Measurements from ENCODE around the gene RPAP3. TPM values are rescaled to one million over a fixed set of nuclear protein-coding genes. Genes with fewer than 3 reads are reported as not detected.
A peak's percentile ranks its signal among the peaks of the same experiment; 100 is the strongest.

RPAP3 gene
- total RNA-seq, 4 donors from 2014 or later = 11.7 to 25.5 (median 19.4) TPM

DNA sequence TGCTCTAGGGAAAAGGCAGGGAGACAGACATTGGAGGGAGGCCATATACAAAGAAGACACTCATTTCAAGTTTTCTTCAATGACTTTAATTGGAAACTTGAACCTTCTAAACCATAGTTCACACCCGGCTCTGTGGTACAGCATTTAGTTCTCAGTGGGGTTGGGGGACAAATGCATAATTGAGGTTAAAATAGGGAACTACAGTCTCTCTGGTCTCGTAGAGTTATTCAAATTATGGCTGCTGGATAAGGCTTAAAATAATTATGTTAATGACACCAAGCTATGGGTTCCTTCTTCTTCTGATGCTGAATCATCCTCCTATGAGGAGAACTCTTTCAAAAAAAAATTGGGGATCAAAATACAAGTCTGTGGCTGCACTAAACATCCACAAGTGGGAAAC is 3.8 kb upstream of the RPAP3 start:
- DNase-seq (ENCODE audit: low spot score in 2 of 2) = no peak
- Histone ChIP-seq H3K9me3 (no peaks in the 10 kb centered on the region), H3K4me3 (no peak overlapping the region), H3K27ac (no peak overlapping the region), H3K27me3 (no peaks in the 10 kb centered on the region), H3K4me1 (peaks cover 22% of the 10 kb centered on the region), H3K36me3 (peaks cover 4% of the 10 kb centered on the region)
- no peak for TF ChIP-seq POLR2A (IDR thresholded peaks at IDR 0.05)
- no peak for TF ChIP-seq CTCF (IDR thresholded peaks at IDR 0.05)
- TF ChIP-seq POLR2AphosphoS5 (IDR thresholded peaks at IDR 0.05) = no peak
- no peak for TF ChIP-seq EP300 (IDR thresholded peaks at IDR 0.05)
- WGBS = 91% methylated on average over 2 of the region's 2 CpGs

DNA sequence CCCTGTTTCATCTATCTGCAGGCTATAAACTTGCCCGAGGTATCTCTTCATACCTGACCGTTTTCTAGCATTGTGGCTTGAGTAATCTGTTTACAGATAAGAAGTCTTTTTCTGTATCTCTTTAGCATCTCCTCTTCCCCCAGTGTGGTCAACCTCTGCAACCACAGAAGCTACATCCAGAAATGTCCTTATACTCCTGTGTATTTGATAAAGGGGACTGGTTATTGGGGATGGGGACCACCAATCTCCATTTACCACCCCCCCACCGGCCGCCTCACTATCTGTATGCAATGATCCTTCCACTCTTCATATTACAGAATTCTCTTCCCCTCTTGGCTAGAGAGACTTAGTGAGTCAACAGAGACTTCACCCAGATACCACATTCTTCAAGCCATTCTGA is 3.4 kb upstream of the RPAP3 start:
- 88% methylated on average over 4 of the region's 4 CpGs for WGBS
- TF ChIP-seq POLR2A (IDR thresholded peaks at IDR 0.05) (no peak), CTCF (IDR thresholded peaks at IDR 0.05) (no peak)

GRCh38 chr12:47707905-47708543 is 2.2 kb upstream of the RPAP3 start:
- no peak overlapping the region for H3K27ac ChIP-seq
- 59% methylated on average over 5 of the region's 5 CpGs for WGBS
- peaks cover 4% of the 10 kb centered on the region for H3K36me3 ChIP-seq
- TF ChIP-seq POLR2A (IDR thresholded peaks at IDR 0.05) (no peak), EP300 (IDR thresholded peaks at IDR 0.05) (no peak), CTCF (IDR thresholded peaks at IDR 0.05) (no peak), POLR2AphosphoS5 (IDR thresholded peaks at IDR 0.05) (no peak)
- H3K9me3 ChIP-seq = no peaks in the 10 kb centered on the region
- H3K4me1 ChIP-seq = peaks cover 25% of the 10 kb centered on the region
- no peak overlapping the region for H3K4me3 ChIP-seq
- H3K27me3 ChIP-seq = no peaks in the 10 kb centered on the region
- no peak for DNase-seq (ENCODE audit: low spot score in 2 of 2)

More for the DNA sequence above, 3.4 kb upstream of the RPAP3 start:
- peaks cover 4% of the 10 kb centered on the region for H3K36me3 ChIP-seq
- no peaks in the 10 kb centered on the region for H3K9me3 ChIP-seq
- H3K27me3 ChIP-seq = no peaks in the 10 kb centered on the region
- H3K4me1 ChIP-seq = peaks cover 23% of the 10 kb centered on the region
- H3K4me3 ChIP-seq = no peak overlapping the region
- no peak for DNase-seq (ENCODE audit: low spot score in 2 of 2)
- no peak overlapping the region for H3K27ac ChIP-seq

GRCh38 chr12:47707355-47707754 is 1.5 kb upstream of the RPAP3 start:
- Histone ChIP-seq H3K36me3 (peaks cover 4% of the 10 kb centered on the region), H3K27me3 (no peaks in the 10 kb centered on the region), H3K27ac (no peak overlapping the region), H3K4me1 (peaks cover 25% of the 10 kb centered on the region), H3K9me3 (no peaks in the 10 kb centered on the region), H3K4me3 (no peak overlapping the region)
- DNase-seq (ENCODE audit: low spot score in 2 of 2) = no peak
- TF ChIP-seq CTCF (IDR thresholded peaks at IDR 0.05) = no peak
- no peak for TF ChIP-seq POLR2A (IDR thresholded peaks at IDR 0.05)
- no peak for TF ChIP-seq EP300 (IDR thresholded peaks at IDR 0.05)
- TF ChIP-seq POLR2AphosphoS5 (IDR thresholded peaks at IDR 0.05) = no peak

DNA sequence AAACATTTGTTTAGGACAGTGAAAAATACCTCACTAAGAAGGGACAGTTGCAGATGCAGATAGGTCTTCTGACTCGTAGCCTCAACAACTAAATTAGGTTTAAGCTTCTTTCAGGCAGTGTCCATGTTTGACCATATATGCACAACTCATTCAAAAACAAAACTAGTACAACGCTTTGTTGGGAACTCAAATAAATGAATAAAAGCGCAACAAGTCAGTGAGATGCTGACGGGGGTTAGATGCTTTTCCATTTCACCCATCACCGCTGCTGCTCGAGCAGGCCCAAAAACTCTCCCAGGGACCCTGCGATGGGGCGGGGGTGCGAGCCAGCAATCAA is 633 bp downstream of the RPAP3 start:
- H3K27me3 ChIP-seq = no peaks in the 10 kb centered on the region
- WGBS = 1% methylated on average over 9 of the region's 9 CpGs
- H3K9me3 ChIP-seq = no peaks in the 10 kb centered on the region
- TF ChIP-seq POLR2AphosphoS5 (IDR thresholded peaks at IDR 0.05) (no peak), CTCF (IDR thresholded peaks at IDR 0.05) (no peak)
- H3K27ac ChIP-seq = peak overlapping the region; percentile 95
- H3K4me3 ChIP-seq = peak overlapping the region; percentile 100
- DNase-seq (ENCODE audit: low spot score in 2 of 2) = no peak
- H3K36me3 ChIP-seq = peaks cover 7% of the 10 kb centered on the region
- H3K4me1 ChIP-seq = peaks cover 25% of the 10 kb centered on the region

All from suprapubic skin (tissue), 4 donors.